HepG2 (cell line): ENCODE measurements around the gene UTP15. TPM values are rescaled to one million over a fixed set of nuclear protein-coding genes. Genes with fewer than 3 reads are reported as not detected.

Experiments used
- CBX5 ChIP-seq: sonication (generic); formaldehyde crosslinking; IDR thresholded peaks from 2 replicates; pipeline ENCODE4 v1.4.0; 2020; ENCODE audit warnings: missing genetic modification reagents, borderline replicate concordance
- FOSL1 ChIP-seq: sonication (generic); formaldehyde crosslinking; IDR thresholded peaks from 2 replicates; pipeline ENCODE4 v1.9.0; 2021; ENCODE audit warnings: missing genetic modification reagents, borderline replicate concordance
- FOXA1 ChIP-seq, 2 experiments: fragments of 450-650 bp in 1 of 2; sonication (generic) in 1 of 2; formaldehyde crosslinking in 1 of 2; IDR thresholded peaks; 2 replicates each; pipeline versions ENCODE4 v1.4.0 to v1.6.1; 2016 to 2020; ENCODE audit warnings: missing genetic modification reagents in 1 of 2
- IRF2 ChIP-seq: IDR thresholded peaks from 2 replicates; pipeline ENCODE4 v1.6.1; 2018; ENCODE audit warnings: missing genetic modification reagents, missing compliant biosample characterization
- KAT7 ChIP-seq: IDR thresholded peaks from 2 replicates; pipeline ENCODE4 v1.6.1; 2018; ENCODE audit warnings: borderline replicate concordance, missing compliant biosample characterization
- POLR2G ChIP-seq: fragments of 200-400 bp; formaldehyde crosslinking; IDR thresholded peaks from 2 replicates; pipeline ENCODE4 v1.6.1; 2018; ENCODE audit warnings: mild to moderate bottlenecking, low read depth, low read length, moderate library complexity
- PRMT3 ChIP-seq: sonication (generic); formaldehyde crosslinking; IDR thresholded peaks from 2 replicates; pipeline ENCODE4 v1.8.1; 2022; ENCODE audit warnings: low read depth, mild to moderate bottlenecking, moderate library complexity, missing genetic modification reagents, borderline replicate concordance
- RXRB ChIP-seq: IDR thresholded peaks from 2 replicates; pipeline ENCODE4 v1.6.1; 2016; ENCODE audit warnings: borderline replicate concordance, missing genetic modification reagents, missing compliant biosample characterization
- YEATS4 ChIP-seq: sonication (generic); formaldehyde crosslinking; IDR thresholded peaks from 2 replicates; pipeline ENCODE4 v1.4.0; 2020; ENCODE audit warnings: missing genetic modification reagents, borderline replicate concordance
- ZNF564 ChIP-seq: sonication (generic); formaldehyde crosslinking; IDR thresholded peaks from 2 replicates; pipeline ENCODE4 v1.8.1; 2023; ENCODE audit warnings: mild to moderate bottlenecking, missing genetic modification reagents
- ZNF775 ChIP-seq: sonication (generic); formaldehyde crosslinking; IDR thresholded peaks from 2 replicates; pipeline ENCODE4 v1.4.0; 2020; ENCODE audit warnings: missing genetic modification reagents, mild to moderate bottlenecking, moderate library complexity, borderline replicate concordance
- polyA plus RNA-seq, 8 experiments: library from polyadenylated mRNA; depleted of rRNA in 3 of 8; stranded (reverse) in 7 of 8; unstranded in 1 of 8; fragments of >200 nt; fragmentation: Illumina TruSeq in 4 of 8; extraction: Trizol in 4 of 8; gene quantifications; 2 replicates each; pipeline versions ENCODE4 v1.2.1 to v1.2.3, GENCODE V29; 2011 to 2016; ENCODE audit warnings: low read depth in 4 of 8, missing spikeins in 1 of 8, mixed read lengths in 1 of 8; ENCODE audit not compliant: insufficient read depth in 1 of 8
- total RNA-seq, 5 experiments: library from RNA; depleted of rRNA; stranded (reverse); fragments of >200 nt; fragmentation: Illumina TruSeq; extraction: Trizol; gene quantifications; 2 replicates each; pipeline ENCODE4 v1.2.3, GENCODE V29; 2016; ENCODE audit warnings: low read depth in 1 of 5
- TF ChIP-seq, protein P1 (sequence below): sonication (generic); formaldehyde crosslinking; IDR thresholded peaks from 2 replicates; pipeline ENCODE4 v1.8.1; 2023; ENCODE audit warnings: mild to moderate bottlenecking, missing genetic modification reagents
- TF ChIP-seq, protein P2 (sequence below): fragments of 450-650 bp; IDR thresholded peaks from 2 replicates; pipeline ENCODE4 v1.6.1; 2017
- TF ChIP-seq, protein P3 (sequence below): sonication (generic); formaldehyde crosslinking; IDR thresholded peaks from 2 replicates; pipeline ENCODE4; 2020; ENCODE audit warnings: missing genetic modification reagents, mild to moderate bottlenecking, borderline replicate concordance
- TF ChIP-seq, protein P4 (sequence below): sonication (generic); formaldehyde crosslinking; IDR thresholded peaks from 2 replicates; pipeline ENCODE4 v1.5.0; 2020; ENCODE audit warnings: missing genetic modification reagents
- TF ChIP-seq, protein P5 (sequence below): sonication (generic); formaldehyde crosslinking; IDR thresholded peaks from 2 replicates; pipeline ENCODE4 v1.5.1; 2020; ENCODE audit warnings: mild to moderate bottlenecking, missing genetic modification reagents

The UTP15 gene
- total and polyA plus RNA-seq, 2 of the 13 experiments (the other 11 are each of a cell fraction or from before 2014, with no cell fraction given) = 7.3 to 35.8 TPM

DNA sequence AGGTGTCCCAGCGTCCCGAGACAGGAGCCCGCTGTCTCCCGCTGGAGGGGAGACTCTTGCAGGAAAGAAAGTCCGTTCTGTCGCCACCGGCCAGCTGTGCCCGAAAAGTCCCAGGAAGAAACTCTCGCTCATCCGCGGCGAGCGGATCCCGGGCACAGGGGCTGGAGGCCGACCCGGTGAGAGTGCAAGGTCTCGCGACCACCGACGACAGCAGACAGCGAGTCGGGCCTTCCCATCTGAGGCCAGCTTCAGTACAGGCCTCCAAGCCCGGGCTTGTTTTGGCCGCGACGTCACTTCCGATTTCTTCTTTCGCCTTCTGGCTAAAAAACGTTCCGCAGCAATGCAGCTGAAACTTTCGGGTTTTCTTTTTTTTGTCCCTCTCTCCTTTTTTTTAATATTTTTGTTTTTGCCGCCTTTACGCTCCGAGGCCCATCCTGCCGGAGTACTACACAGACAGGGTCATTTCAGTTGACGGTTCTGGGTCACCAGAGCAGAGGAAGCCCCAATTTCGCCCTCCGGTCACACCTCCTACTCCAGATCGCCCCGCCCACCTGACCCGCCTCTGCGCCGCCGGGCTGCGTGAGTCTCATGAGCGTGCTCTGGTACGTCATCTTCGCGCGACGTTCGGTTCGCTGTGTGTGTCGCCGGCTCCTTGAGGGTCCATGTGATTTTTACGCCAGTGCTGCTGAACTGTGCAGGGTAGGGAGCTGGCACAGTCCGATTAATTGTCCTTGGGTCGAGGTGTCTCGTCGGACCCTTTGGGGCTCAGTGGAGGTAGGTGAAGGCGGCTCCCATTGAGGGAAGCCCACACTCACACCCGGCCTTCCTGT, at the start of gene UTP15, which contains the start of gene ANKRA2 (continued):
- TF ChIP-seq, protein P1, sequence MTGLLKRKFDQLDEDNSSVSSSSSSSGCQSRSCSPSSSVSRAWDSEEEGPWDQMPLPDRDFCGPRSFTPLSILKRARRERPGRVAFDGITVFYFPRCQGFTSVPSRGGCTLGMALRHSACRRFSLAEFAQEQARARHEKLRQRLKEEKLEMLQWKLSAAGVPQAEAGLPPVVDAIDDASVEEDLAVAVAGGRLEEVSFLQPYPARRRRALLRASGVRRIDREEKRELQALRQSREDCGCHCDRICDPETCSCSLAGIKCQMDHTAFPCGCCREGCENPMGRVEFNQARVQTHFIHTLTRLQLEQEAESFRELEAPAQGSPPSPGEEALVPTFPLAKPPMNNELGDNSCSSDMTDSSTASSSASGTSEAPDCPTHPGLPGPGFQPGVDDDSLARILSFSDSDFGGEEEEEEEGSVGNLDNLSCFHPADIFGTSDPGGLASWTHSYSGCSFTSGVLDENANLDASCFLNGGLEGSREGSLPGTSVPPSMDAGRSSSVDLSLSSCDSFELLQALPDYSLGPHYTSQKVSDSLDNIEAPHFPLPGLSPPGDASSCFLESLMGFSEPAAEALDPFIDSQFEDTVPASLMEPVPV (CRISPR knock-in tag) = no peak
- TF ChIP-seq, protein P2, sequence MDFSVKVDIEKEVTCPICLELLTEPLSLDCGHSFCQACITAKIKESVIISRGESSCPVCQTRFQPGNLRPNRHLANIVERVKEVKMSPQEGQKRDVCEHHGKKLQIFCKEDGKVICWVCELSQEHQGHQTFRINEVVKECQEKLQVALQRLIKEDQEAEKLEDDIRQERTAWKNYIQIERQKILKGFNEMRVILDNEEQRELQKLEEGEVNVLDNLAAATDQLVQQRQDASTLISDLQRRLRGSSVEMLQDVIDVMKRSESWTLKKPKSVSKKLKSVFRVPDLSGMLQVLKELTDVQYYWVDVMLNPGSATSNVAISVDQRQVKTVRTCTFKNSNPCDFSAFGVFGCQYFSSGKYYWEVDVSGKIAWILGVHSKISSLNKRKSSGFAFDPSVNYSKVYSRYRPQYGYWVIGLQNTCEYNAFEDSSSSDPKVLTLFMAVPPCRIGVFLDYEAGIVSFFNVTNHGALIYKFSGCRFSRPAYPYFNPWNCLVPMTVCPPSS = no peak
- TF ChIP-seq KAT7 (CRISPR knock-in tag) (peak; percentile 80), FOXA1 (IDR thresholded peaks at IDR 0.05) (no peak), FOXA1 (CRISPR knock-in tag; IDR thresholded peaks at IDR 0.05) (0 out of 2 replicates have a peak, but pooled peaks have one; percentile 31), PRMT3 (CRISPR knock-in tag) (no peak), ZNF564 (CRISPR knock-in tag) (0 out of 2 replicates have a peak, but pooled peaks have one; percentile 69), ZNF775 (CRISPR knock-in tag) (no peak), RXRB (CRISPR knock-in tag) (peak; percentile 57; the same call in 1 of the 2 replicates), YEATS4 (peak; percentile 63; the same call in 1 of the 2 replicates), IRF2 (peak; percentile 87), CBX5 (CRISPR knock-in tag) (0 out of 2 replicates have a peak, but pooled peaks have one; percentile 13), FOSL1 (no peak), POLR2G (peak; percentile 81)
- TF ChIP-seq, protein P3, sequence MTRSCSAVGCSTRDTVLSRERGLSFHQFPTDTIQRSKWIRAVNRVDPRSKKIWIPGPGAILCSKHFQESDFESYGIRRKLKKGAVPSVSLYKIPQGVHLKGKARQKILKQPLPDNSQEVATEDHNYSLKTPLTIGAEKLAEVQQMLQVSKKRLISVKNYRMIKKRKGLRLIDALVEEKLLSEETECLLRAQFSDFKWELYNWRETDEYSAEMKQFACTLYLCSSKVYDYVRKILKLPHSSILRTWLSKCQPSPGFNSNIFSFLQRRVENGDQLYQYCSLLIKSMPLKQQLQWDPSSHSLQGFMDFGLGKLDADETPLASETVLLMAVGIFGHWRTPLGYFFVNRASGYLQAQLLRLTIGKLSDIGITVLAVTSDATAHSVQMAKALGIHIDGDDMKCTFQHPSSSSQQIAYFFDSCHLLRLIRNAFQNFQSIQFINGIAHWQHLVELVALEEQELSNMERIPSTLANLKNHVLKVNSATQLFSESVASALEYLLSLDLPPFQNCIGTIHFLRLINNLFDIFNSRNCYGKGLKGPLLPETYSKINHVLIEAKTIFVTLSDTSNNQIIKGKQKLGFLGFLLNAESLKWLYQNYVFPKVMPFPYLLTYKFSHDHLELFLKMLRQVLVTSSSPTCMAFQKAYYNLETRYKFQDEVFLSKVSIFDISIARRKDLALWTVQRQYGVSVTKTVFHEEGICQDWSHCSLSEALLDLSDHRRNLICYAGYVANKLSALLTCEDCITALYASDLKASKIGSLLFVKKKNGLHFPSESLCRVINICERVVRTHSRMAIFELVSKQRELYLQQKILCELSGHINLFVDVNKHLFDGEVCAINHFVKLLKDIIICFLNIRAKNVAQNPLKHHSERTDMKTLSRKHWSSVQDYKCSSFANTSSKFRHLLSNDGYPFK (CRISPR knock-in tag) = peak; percentile 66; the same call in 1 of the 2 replicates
- TF ChIP-seq, protein P4, sequence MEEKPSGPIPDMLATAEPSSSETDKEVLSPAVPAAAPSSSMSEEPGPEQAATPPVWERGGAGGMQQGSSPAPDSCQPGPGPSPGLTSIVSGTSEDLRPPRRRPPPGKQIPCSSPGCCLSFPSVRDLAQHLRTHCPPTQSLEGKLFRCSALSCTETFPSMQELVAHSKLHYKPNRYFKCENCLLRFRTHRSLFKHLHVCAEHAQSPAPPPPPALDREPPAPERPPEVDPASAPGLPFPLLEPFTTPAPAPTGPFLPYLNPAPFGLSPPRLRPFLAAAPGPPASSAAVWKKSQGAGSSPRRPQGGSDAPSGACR (CRISPR knock-in tag) = 0 out of 2 replicates have a peak, but pooled peaks have one; percentile 22
- TF ChIP-seq, protein P5, sequence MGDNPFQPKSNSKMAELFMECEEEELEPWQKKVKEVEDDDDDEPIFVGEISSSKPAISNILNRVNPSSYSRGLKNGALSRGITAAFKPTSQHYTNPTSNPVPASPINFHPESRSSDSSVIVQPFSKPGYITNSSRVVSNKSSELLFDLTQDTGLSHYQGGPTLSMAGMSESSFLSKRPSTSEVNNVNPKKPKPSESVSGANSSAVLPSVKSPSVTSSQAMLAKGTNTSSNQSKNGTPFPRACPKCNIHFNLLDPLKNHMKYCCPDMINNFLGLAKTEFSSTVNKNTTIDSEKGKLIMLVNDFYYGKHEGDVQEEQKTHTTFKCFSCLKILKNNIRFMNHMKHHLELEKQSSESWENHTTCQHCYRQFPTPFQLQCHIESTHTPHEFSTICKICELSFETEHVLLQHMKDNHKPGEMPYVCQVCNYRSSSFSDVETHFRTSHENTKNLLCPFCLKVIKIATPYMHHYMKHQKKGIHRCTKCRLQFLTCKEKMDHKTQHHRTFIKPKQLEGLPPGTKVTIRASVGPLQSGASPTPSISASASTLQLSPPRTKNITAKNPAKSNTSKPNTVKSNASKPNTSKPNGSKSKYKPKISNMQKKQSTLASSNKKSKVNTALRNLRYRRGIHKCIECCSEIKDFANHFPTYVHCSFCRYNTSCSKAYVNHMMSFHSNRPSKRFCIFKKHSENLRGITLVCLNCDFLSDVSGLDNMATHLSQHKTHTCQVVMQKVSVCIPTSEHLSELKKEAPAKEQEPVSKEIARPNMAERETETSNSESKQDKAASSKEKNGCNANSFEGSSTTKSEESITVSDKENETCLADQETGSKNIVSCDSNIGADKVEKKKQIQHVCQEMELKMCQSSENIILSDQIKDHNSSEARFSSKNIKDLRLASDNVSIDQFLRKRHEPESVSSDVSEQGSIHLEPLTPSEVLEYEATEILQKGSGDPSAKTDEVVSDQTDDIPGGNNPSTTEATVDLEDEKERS = no peak
